ENCODE measurements around the gene MXRA8.

MXRA8 gene

GRCh38 chr1:1380860-1381259, 22.5 kb upstream of the MXRA8 start:
- ChIA-PET POLR2A (no interaction called here), CTCF (no interaction called here)
- no peak for TF ChIP-seq CTCF (IDR thresholded peaks at IDR 0.05; ENCODE audit: control extremely low read depth, extremely low read depth, low read depth, missing control alignments)

GRCh38 chr1:1377540-1378205, 19.3 kb upstream of the MXRA8 start:
- CTCF ChIA-PET: interaction anchor here (1.1 to 1.7 kb wide), 4 partner anchors 10 to 127 kb away, joined by 4 to 7 read pairs (median 4); partner anchors contain the start of gene CCNL2
- no peak for TF ChIP-seq CTCF (IDR thresholded peaks at IDR 0.05; ENCODE audit: control extremely low read depth, extremely low read depth, low read depth, missing control alignments)
- no peak for DNase-seq (ENCODE audit: extremely low spot score)
- POLR2A ChIA-PET: interaction anchor here (0.5 to 0.7 kb wide), 2 partner anchors 19 to 41 kb away, joined by 6 to 7 read pairs; no protein-coding TSS in a partner anchor

More at GRCh38 chr1:1380860-1381259, 22.5 kb upstream of the MXRA8 start:
- DNase-seq (ENCODE audit: extremely low spot score): no peak

- POLR2A ChIA-PET: interaction anchor here (0.5 to 1.2 kb wide), 4 partner anchors 9 to 24 kb away, joined by 3 to 7 read pairs (median 6); no protein-coding TSS in a partner anchor
- CTCF ChIA-PET: interaction anchor here (3.7 kb wide), 1 partner anchor 23 kb away, joined by 20 read pairs; the partner anchor contains the start of gene CCNL2
These were observed 18.3 kb upstream of the MXRA8 start for GRCh38 chr1:1376551-1377226.

GRCh38 chr1:1374929-1375662, 16.7 kb upstream of the MXRA8 start, which contains the start of gene AURKAIP1:
TSS of gene AURKAIP1 (minus strand) at chr1:1375207. CDS start at chr1:1374756, 451 bp downstream.
- peak; percentile 41 for TF ChIP-seq CTCF (IDR thresholded peaks at IDR 0.05; ENCODE audit: control extremely low read depth, extremely low read depth, low read depth, missing control alignments)
- ChIA-PET POLR2A (interaction anchor here (0.6 to 1.2 kb wide), 4 partner anchors 24 to 144 kb away, joined by 3 to 5 read pairs (median 4); partner anchors contain the start of genes CCNL2 and SDF4), CTCF (interaction anchor here (0.8 to 3.7 kb wide), 5 partner anchors 11 to 65 kb away, joined by 3 to 20 read pairs (median 4); partner anchors contain the start of genes CCNL2 and MRPL20)
- peak; percentile 99 for DNase-seq (ENCODE audit: extremely low spot score)

More at GRCh38 chr1:1376551-1377226, 18.3 kb upstream of the MXRA8 start:
- TF ChIP-seq CTCF (IDR thresholded peaks at IDR 0.05; ENCODE audit: control extremely low read depth, extremely low read depth, low read depth, missing control alignments): no peak
- DNase-seq (ENCODE audit: extremely low spot score): no peak

- CTCF ChIA-PET: interaction anchor here (1.0 to 3.7 kb wide), 3 partner anchors 17 to 65 kb away, joined by 3 to 20 read pairs (median 6); partner anchors contain the start of gene CCNL2
- TF ChIP-seq CTCF (IDR thresholded peaks at IDR 0.05; ENCODE audit: control extremely low read depth, extremely low read depth, low read depth, missing control alignments): no peak
- POLR2A ChIA-PET: interaction anchor here (1.2 kb wide), 1 partner anchor 25 kb away, joined by 5 read pairs; the partner anchor contains the start of gene CCNL2
- no peak for DNase-seq (ENCODE audit: extremely low spot score)
These were observed 16.2 kb upstream of the MXRA8 start for GRCh38 chr1:1374589-1374928.

Data from GM10248 (cell line).